GM12865 (cell line): ENCODE results near the gene ZBTB47.

Experiments used
- DNase-seq: peaks from one replicate; pipeline ENCODE4 v3.0.0; 2010; ENCODE audit warnings: low read depth
- H3K4me3 ChIP-seq: 2 replicates; pipeline ENCODE4 v1.5.1; 2011; ENCODE audit warnings: mild to moderate bottlenecking, low read depth, low read length, control low read depth
- TF ChIP-seq, protein P1 (sequence below): IDR thresholded peaks from 2 replicates; pipeline ENCODE4 v1.5.1; 2011; ENCODE audit warnings: low read length, control low read depth, low read depth, inconsistent platforms; ENCODE audit not compliant: insufficient read depth; ENCODE audit errors: missing control alignments

The ZBTB47 gene

DNA sequence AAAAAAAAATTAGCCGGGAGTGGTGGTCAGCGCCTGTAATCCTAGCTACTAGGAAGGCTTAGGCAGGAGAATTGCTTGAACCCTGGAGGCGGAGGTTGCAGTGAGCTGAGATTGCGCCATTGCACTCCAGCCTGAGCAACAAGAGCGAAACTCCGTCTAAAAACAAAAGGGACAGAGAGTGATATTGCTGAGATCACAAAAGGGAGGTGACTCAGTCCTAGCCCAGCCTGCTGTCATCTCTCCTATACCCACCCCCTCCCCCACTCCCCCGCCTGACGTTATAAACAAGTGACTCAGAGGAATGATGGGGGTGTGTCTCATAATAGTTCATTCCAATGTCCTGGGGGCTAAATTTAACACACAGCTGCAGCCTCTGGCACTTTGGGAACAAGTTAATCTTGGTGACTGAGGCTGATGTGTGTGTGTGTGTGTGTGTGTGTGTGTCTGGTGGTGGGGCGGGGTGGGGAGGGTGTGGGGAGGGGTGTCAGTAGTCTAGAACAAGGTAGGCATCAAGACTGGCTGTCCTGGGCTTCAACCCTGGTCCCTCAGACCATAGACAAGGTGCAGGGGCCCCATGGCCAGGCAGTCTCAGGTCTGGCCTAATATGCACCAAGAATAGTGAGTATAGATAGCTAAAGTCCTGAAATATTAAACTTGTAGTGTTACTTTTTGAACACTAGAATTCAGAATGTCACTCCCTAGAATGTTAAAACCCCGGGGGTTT, 30.5 kb downstream of the ZBTB47 start:
- DNase-seq, result no peak
- TF ChIP-seq, protein P1, sequence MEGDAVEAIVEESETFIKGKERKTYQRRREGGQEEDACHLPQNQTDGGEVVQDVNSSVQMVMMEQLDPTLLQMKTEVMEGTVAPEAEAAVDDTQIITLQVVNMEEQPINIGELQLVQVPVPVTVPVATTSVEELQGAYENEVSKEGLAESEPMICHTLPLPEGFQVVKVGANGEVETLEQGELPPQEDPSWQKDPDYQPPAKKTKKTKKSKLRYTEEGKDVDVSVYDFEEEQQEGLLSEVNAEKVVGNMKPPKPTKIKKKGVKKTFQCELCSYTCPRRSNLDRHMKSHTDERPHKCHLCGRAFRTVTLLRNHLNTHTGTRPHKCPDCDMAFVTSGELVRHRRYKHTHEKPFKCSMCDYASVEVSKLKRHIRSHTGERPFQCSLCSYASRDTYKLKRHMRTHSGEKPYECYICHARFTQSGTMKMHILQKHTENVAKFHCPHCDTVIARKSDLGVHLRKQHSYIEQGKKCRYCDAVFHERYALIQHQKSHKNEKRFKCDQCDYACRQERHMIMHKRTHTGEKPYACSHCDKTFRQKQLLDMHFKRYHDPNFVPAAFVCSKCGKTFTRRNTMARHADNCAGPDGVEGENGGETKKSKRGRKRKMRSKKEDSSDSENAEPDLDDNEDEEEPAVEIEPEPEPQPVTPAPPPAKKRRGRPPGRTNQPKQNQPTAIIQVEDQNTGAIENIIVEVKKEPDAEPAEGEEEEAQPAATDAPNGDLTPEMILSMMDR, result no peak

DNA sequence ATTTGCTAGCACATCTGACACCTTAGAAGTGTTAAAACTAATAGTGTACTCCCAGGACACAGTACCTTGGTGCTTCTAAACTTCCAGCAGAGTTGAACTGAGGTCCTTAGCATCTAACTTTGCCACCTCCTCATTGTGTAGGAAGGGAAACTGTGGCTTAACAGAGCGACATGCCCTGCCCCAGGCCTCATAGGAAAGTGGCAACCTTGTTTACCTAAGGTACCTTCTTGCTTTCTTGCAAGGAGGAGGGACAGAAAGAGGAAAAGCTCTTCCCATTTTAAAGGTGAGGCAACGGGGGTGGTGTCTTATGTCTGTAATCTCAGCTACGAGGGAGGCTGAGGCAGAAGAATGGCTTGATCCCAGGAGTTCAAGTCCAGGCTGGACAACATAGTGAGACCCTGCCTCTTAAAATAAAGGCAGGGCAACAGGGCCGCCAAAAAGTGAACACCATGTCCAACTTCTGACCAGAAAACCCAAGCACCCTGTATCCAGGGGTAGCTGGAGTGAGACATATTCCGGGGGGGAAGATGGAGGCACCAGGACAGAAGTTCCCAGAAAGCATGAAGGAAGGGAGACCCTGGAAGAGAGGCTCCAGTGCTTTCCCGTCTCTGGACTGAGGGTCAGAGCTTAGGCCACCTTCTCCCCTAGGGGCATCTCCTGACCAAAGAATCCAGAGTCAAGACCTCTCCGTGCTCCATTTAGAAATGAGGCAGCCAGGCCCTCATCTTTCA, 31.3 kb downstream of the ZBTB47 start:
- no peak for DNase-seq
- TF ChIP-seq, protein P1, result no peak
- no peak overlapping the region for H3K4me3 ChIP-seq

More for the DNA sequence above, 30.5 kb downstream of the ZBTB47 start:
- H3K4me3 ChIP-seq, result no peak overlapping the region

DNA sequence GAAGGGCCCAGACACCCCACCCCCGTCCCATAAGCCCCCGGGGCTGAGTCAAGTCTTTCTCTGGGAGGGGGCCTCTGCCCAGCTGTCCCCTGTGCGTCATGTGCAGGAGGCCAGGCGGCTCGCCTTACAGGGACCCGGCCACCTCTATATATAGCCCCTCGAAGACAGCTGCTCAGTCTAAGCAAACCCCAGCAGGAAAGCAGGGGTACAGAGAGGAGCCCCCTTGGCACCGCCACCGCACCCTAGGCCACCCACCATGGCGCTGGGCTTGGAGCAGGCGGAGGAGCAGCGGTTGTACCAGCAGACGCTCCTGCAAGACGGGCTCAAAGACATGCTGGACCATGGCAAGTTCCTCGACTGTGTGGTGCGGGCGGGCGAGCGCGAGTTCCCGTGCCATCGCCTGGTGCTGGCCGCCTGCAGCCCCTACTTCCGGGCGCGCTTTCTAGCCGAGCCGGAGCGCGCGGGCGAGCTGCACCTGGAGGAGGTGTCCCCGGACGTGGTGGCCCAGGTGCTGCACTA, 31.9 kb downstream of the ZBTB47 start, which contains the start of gene KLHL40:
TSS of gene KLHL40 (plus strand) at position 175 of the 519 bp plus-strand sequence. CDS start at position 257, 82 bp downstream.
- TF ChIP-seq, protein P1, result no peak
- no peak within 1 kb of the TSS for H3K4me3 ChIP-seq

DNA sequence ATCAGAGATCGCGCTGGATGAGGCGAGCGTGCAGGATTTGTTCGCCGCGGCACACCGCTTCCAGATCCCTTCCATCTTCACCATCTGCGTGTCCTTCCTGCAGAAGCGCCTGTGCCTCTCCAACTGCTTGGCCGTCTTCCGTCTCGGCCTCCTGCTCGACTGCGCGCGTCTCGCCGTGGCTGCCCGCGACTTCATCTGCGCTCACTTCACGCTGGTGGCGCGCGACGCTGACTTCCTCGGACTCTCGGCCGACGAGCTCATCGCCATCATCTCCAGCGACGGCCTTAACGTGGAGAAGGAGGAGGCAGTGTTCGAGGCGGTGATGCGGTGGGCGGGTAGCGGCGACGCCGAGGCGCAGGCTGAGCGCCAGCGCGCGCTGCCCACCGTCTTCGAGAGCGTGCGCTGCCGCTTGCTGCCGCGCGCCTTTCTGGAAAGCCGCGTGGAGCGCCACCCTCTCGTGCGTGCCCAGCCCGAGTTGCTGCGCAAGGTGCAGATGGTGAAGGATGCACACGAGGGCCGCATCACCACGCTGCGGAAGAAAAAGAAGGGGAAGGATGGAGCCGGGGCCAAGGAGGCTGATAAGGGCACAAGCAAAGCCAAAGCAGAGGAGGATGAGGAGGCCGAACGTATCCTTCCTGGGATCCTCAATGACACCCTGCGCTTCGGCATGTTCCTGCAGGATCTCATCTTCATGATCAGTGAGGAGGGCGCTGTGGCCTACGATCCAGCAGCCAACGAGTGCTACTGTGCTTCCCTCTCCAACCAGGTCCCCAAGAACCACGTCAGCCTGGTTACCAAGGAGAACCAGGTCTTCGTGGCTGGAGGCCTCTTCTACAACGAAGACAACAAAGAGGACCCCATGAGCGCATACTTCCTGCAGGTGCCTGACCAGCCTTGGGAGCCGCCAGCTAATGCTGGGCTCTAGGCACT, 32.7 kb downstream of the ZBTB47 start:
- TF ChIP-seq, protein P1, result no peak
- DNase-seq, result no peak
- H3K4me3 ChIP-seq, result no peak overlapping the region

More for the DNA sequence above, 31.9 kb downstream of the ZBTB47 start, which contains the start of gene KLHL40:
- DNase-seq, result no peak

DNA sequence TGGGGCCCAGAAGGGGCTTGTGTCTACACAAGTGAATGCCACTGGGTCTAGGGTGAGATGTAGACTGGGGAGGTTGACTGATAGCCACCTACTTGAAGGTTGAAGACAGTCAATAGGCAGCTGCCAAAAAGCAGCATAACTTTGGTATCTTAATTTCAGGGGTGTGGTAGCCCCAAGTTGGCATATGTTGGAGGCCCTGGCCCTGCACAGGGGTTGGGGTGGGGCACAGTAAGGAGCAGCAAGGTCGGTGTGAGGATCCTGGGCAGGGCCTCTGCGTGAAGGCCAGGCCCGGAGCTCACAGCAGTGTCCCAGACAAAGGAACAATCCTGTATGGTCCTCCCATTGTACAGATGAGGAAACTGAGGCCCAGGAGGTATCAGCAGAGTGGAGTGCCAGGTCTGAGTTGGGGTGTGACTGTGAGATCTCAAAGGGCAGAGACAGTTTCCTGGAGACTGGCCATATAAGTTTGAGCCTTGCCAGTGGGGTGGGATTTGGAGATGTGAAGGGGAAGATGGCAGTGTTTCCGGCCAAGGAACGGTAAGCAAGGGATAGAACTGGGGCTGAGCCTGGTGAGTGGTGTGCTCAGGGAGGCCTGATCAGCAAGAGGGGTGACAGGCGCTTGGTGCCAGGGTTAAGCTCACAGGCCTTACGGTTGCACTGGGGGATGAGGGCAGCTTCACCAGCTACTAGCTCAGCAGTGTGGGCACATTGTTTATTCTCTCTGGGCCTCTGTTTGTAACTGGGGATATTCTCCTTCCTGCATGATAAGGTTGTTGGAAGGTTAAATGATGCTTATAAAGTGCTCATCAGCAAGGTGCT, 33.5 kb downstream of the ZBTB47 start:
- no peak overlapping the region for H3K4me3 ChIP-seq
- TF ChIP-seq, protein P1, result no peak
- no peak for DNase-seq
